H1 (cell line): ENCODE results near the gene AZI2. TPM values are rescaled to one million over a fixed set of nuclear protein-coding genes. Genes with fewer than 3 reads are reported as not detected.

Source experiments
- CREB1 ChIP-seq: IDR thresholded peaks from 2 replicates; pipeline ENCODE4 v1.6.1; 2012; ENCODE audit warnings: inconsistent platforms
- E2F6 ChIP-seq: IDR thresholded peaks from 2 replicates; pipeline ENCODE4 v1.6.1; 2012; ENCODE audit warnings: inconsistent platforms
- polyA plus RNA-seq, 7 experiments: library from polyadenylated mRNA; depleted of rRNA in 3 of 7; stranded (reverse) in 5 of 7; unstranded in 2 of 7; fragments of >200 nt in 5 of 7; fragments of 200-250 nt in 2 of 7; gene quantifications; 1 replicate in 5 of 7; 2 replicates in 1 of 7; 4 replicates in 1 of 7; pipeline versions ENCODE4 v1.2.1 to v1.2.3, GENCODE V29; 2011 to 2013; ENCODE audit warnings: missing spikeins in 2 of 7, mixed read lengths in 2 of 7
- total RNA-seq: library from RNA; stranded (reverse); fragmentation: NEBNext Ultra II Directional; extraction: Animal tissue kit (Norgen Biotek cat#: 25700); gene quantifications from 2 replicates; pipeline ENCODE4 v1.2.1, GENCODE V29; 2021

The AZI2 gene
- total and polyA plus RNA-seq, 2 of the 8 experiments (the other 6 are each of a cell fraction or from before 2014, with no cell fraction given) = 17.4 to 39.2 TPM

- TF ChIP-seq E2F6 = no peak
- TF ChIP-seq CREB1 = no peak
These were observed 52.6 kb downstream of the AZI2 start (continued) for GRCh38 chr3:28295898-28296490.
